ENCODE data around the gene LDLRAD4. TPM values are rescaled to one million over a fixed set of nuclear protein-coding genes. Genes with fewer than 3 reads are reported as not detected.

The LDLRAD4 gene
- total and polyA plus RNA-seq, 2 donors (not counting 1 experiment from before 2014, with no cell fraction given), result 13.9 to 35.7 TPM

GRCh38 chr18:13627639-13628038 lies 409.1 kb downstream of the LDLRAD4 start:
- Mint-ChIP-seq H3K27me3 (no peaks in the 10 kb centered on the region), H3K27ac (no peak overlapping the region), H3K4me3 (no peak overlapping the region), H3K9me3 (ENCODE audit: insufficient read depth) (no peaks in the 10 kb centered on the region), H3K4me1 (peaks cover 18% of the 10 kb centered on the region)
- no peaks in the 10 kb centered on the region for H4K20me1 ChIP-seq (ENCODE audit: control insufficient read depth, insufficient read depth, low read length, poor library complexity, severe bottlenecking)
- 95% methylated on average over 8 of the region's 8 CpGs for whole genome bisulfite sequencing (ENCODE audit: insufficient coverage)
- DNase-seq (no peak), ATAC-seq (ENCODE audit: low read depth) (no peak)
- H3K4me1 ChIP-seq (ENCODE audit: control insufficient read depth in 2 of 2, insufficient read depth in 2 of 2, low read length in 2 of 2), result peaks cover 5 to 6% of the 10 kb centered on the region in 2 donors
- intact Hi-C loops (cut with micrococcal nuclease), result no loop called here
- no peak overlapping the region for H2AFZ ChIP-seq (ENCODE audit: insufficient read depth, low read depth, low read length, poor library complexity, severe bottlenecking)
- peaks cover 66% of the 10 kb centered on the region for H3K79me2 ChIP-seq (ENCODE audit: control insufficient read depth, insufficient read depth, low read length)
- CTCF ChIA-PET, result interaction anchor here (1.0 to 15.6 kb wide), 4 partner anchors 13 to 469 kb away, joined by 3 to 344 read pairs (median 30); no protein-coding TSS in a partner anchor
- H3K36me3 ChIP-seq (replicated peaks in 1 of 2; ENCODE audit: control extremely low read depth in 1 of 2, control insufficient read depth in 1 of 2, extremely low read depth in 1 of 2, insufficient read depth in 2 of 2, low read length in 1 of 2), result peaks cover 0 to 5% of the 10 kb centered on the region in 2 experiments
- no peak overlapping the region for H3K4me2 ChIP-seq (replicated peaks; ENCODE audit: low read depth, low read length, poor library complexity, severe bottlenecking)
- TF ChIP-seq EZH2 (IDR thresholded peaks at IDR 0.05; ENCODE audit: borderline replicate concordance, insufficient read depth, low read depth, low read length, poor library complexity, severe bottlenecking), result no peak
- TF ChIP-seq CTCF (IDR thresholded peaks at IDR 0.05), result no peak
- peaks cover 0 to 7% (median 0%) of the 10 kb centered on the region in 3 donors for H3K9me3 ChIP-seq (ENCODE audit: control extremely low read depth in 1 of 3, control insufficient read depth in 2 of 3, insufficient read depth in 1 of 3, low read length in 2 of 3)
- no peak overlapping the region for H3K9ac ChIP-seq (ENCODE audit: low read length)
- POLR2A ChIA-PET, result no interaction called here
- H3K4me3 ChIP-seq (ENCODE audit: control extremely low read depth in 1 of 5, extremely low read depth in 1 of 5, insufficient read depth in 1 of 5, low read depth in 2 of 5, low read length in 4 of 5), result no peak overlapping the region
- H3K27ac ChIP-seq (ENCODE audit: low read length in 2 of 2), result no peak overlapping the region
- H3K27me3 ChIP-seq (replicated peaks in 1 of 4; ENCODE audit: control extremely low read depth in 1 of 4, control insufficient read depth in 3 of 4, insufficient read depth in 4 of 4, low read length in 3 of 4), result no peaks in the 10 kb centered on the region

- H3K27ac ChIP-seq (ENCODE audit: low read length in 2 of 2), result no peak overlapping the region
- TF ChIP-seq CTCF (IDR thresholded peaks at IDR 0.05) (no peak), EZH2 (IDR thresholded peaks at IDR 0.05; ENCODE audit: borderline replicate concordance, insufficient read depth, low read depth, low read length, poor library complexity, severe bottlenecking) (no peak)
- WGBS (ENCODE audit: insufficient coverage), result 67% methylated on average over 9 of the region's 9 CpGs
- peaks cover 0 to 4% of the 10 kb centered on the region in 2 experiments for H3K36me3 ChIP-seq (replicated peaks in 1 of 2; ENCODE audit: control extremely low read depth in 1 of 2, control insufficient read depth in 1 of 2, extremely low read depth in 1 of 2, insufficient read depth in 2 of 2, low read length in 1 of 2)
- no peaks in the 10 kb centered on the region for H3K9me3 Mint-ChIP-seq (ENCODE audit: insufficient read depth)
- DNase-seq (no peak), ATAC-seq (ENCODE audit: low read depth) (no peak)
- POLR2A ChIA-PET, result no interaction called here
- CTCF ChIA-PET, result interaction anchor here (1.0 to 15.6 kb wide), 6 partner anchors 14 to 469 kb away, joined by 3 to 344 read pairs (median 19); no protein-coding TSS in a partner anchor
- H2AFZ ChIP-seq (ENCODE audit: insufficient read depth, low read depth, low read length, poor library complexity, severe bottlenecking), result no peak overlapping the region
- peaks cover 68% of the 10 kb centered on the region for H3K79me2 ChIP-seq (ENCODE audit: control insufficient read depth, insufficient read depth, low read length)
- intact Hi-C loops (cut with micrococcal nuclease), result no loop called here
- no peak overlapping the region for H3K9ac ChIP-seq (ENCODE audit: low read length)
- H3K4me3 ChIP-seq (ENCODE audit: control extremely low read depth in 1 of 5, extremely low read depth in 1 of 5, insufficient read depth in 1 of 5, low read depth in 2 of 5, low read length in 4 of 5), result no peak overlapping the region
- H3K9me3 ChIP-seq (ENCODE audit: control extremely low read depth in 1 of 3, control insufficient read depth in 2 of 3, insufficient read depth in 1 of 3, low read length in 2 of 3), result peaks cover 0 to 10% (median 1%) of the 10 kb centered on the region in 3 donors
- no peak overlapping the region for H3K4me3 Mint-ChIP-seq
- H3K4me1 ChIP-seq (ENCODE audit: control insufficient read depth in 2 of 2, insufficient read depth in 2 of 2, low read length in 2 of 2), result peaks cover 5 to 6% of the 10 kb centered on the region in 2 donors
- H4K20me1 ChIP-seq (ENCODE audit: control insufficient read depth, insufficient read depth, low read length, poor library complexity, severe bottlenecking), result no peaks in the 10 kb centered on the region
- H3K4me1 Mint-ChIP-seq, result peaks cover 18% of the 10 kb centered on the region
- H3K27me3 ChIP-seq (replicated peaks in 1 of 4; ENCODE audit: control extremely low read depth in 1 of 4, control insufficient read depth in 3 of 4, insufficient read depth in 4 of 4, low read length in 3 of 4), result no peaks in the 10 kb centered on the region
- no peak overlapping the region for H3K4me2 ChIP-seq (replicated peaks; ENCODE audit: low read depth, low read length, poor library complexity, severe bottlenecking)
- peak overlapping the region; percentile 47 for H3K27ac Mint-ChIP-seq
- no peaks in the 10 kb centered on the region for H3K27me3 Mint-ChIP-seq
Measured at GRCh38 chr18:13628211-13628610, 409.7 kb downstream of the LDLRAD4 start.
